CD14-positive monocyte (primary cell): ENCODE measurements around the gene TNNI3K. TPM values are rescaled to one million over a fixed set of nuclear protein-coding genes. Genes with fewer than 3 reads are reported as not detected.

ENCODE experiments used
- DNase-seq, 3 donors: peaks; one replicate each; pipeline ENCODE4 v3.0.0-alpha.2; 2011 to 2022
- H2AFZ ChIP-seq: 2 replicates; pipeline ENCODE4 v1.6.0; 2012; ENCODE audit warnings: mild to moderate bottlenecking, low read depth, low read length, inconsistent platforms; ENCODE audit not compliant: insufficient read depth, poor library complexity, severe bottlenecking
- H3K27ac ChIP-seq, 2 donors: 1 replicate in 1 of 2; 2 replicates in 1 of 2; pipeline ENCODE4 v1.5.1; 2012 to 2013; ENCODE audit warnings: low read length in 2 of 2, control low read depth in 1 of 2, inconsistent platforms in 1 of 2, low read depth in 1 of 2, mild to moderate bottlenecking in 1 of 2
- H3K27me3 ChIP-seq, 2 donors: one replicate each; pipeline versions ENCODE4 v1.6.0 to v1.6.1; 2011 to 2013; ENCODE audit warnings: low read length in 2 of 2; ENCODE audit not compliant: control insufficient read depth in 2 of 2, insufficient read depth in 2 of 2
- H3K36me3 ChIP-seq, 2 donors: replicated peaks in 1 of 2; 1 replicate in 1 of 2; 2 replicates in 1 of 2; pipeline versions ENCODE4 v1.5.1 to v1.6.1; 2012 to 2013; ENCODE audit warnings: low read length in 2 of 2, control low read depth in 1 of 2, inconsistent platforms in 1 of 2, mild to moderate bottlenecking in 1 of 2; ENCODE audit not compliant: insufficient read depth in 2 of 2, control insufficient read depth in 1 of 2
- H3K4me1 ChIP-seq, 2 donors: 1 replicate in 1 of 2; 2 replicates in 1 of 2; pipeline versions ENCODE4 v1.5.1 to v1.6.1; 2012 to 2013; ENCODE audit warnings: low read length in 2 of 2, control low read depth in 1 of 2, inconsistent platforms in 1 of 2, mild to moderate bottlenecking in 1 of 2, moderate library complexity in 1 of 2; ENCODE audit not compliant: insufficient read depth in 2 of 2, control insufficient read depth in 1 of 2
- H3K4me2 ChIP-seq: replicated peaks from 2 replicates; pipeline ENCODE3; 2012; ENCODE audit warnings: low read length, moderate library complexity, mild to moderate bottlenecking; ENCODE audit not compliant: poor library complexity, severe bottlenecking; ENCODE audit errors: extremely low read depth
- H3K4me3 ChIP-seq, 3 experiments: fragments of 200-600 bp in 1 of 3; sonication (generic) in 1 of 3; replicated peaks in 1 of 3; 1 replicate in 2 of 3; 2 replicates in 1 of 3; pipeline ENCODE4 v1.5.1; 2011 to 2013; ENCODE audit warnings: low read length in 3 of 3, mild to moderate bottlenecking in 3 of 3, control low read depth in 2 of 3, low read depth in 2 of 3, inconsistent platforms in 1 of 3, moderate library complexity in 1 of 3
- H3K79me2 ChIP-seq: 2 replicates; pipeline ENCODE4 v1.6.0; 2012; ENCODE audit warnings: mild to moderate bottlenecking, control low read depth, inconsistent platforms, low read length, moderate library complexity; ENCODE audit not compliant: insufficient read depth
- H3K9ac ChIP-seq: 2 replicates; pipeline ENCODE4 v1.6.0; 2017; ENCODE audit warnings: low read length, mild to moderate bottlenecking; ENCODE audit not compliant: insufficient read depth, poor library complexity, severe bottlenecking
- H3K9me3 ChIP-seq, 2 donors: replicated peaks in 1 of 2; 1 replicate in 1 of 2; 2 replicates in 1 of 2; pipeline versions ENCODE4 v1.5.1 to v1.6.1; 2012 to 2013; ENCODE audit warnings: low read length in 2 of 2, control low read depth in 1 of 2; ENCODE audit not compliant: control insufficient read depth in 1 of 2, insufficient read depth in 1 of 2
- H4K20me1 ChIP-seq: 2 replicates; pipeline ENCODE4 v1.6.0; 2012; ENCODE audit warnings: mild to moderate bottlenecking, low read length, control low read depth, moderate library complexity; ENCODE audit not compliant: insufficient read depth
- H3K27ac Mint-ChIP-seq, 7 donors: one replicate each; pipeline ENCODE4 v1.8.0; 2020; ENCODE audit warnings: mild to moderate bottlenecking in 7 of 7, mixed read lengths in 7 of 7, moderate library complexity in 6 of 7, inconsistent platforms in 2 of 7
- H3K27me3 Mint-ChIP-seq, 3 donors: one replicate each; pipeline ENCODE4 v1.8.0; 2021 to 2022; ENCODE audit warnings: low read depth in 3 of 3, mild to moderate bottlenecking in 3 of 3, mixed read lengths in 3 of 3, moderate library complexity in 3 of 3, inconsistent platforms in 1 of 3
- H3K36me3 Mint-ChIP-seq, 2 donors: one replicate each; pipeline ENCODE4 v1.8.0; 2020; ENCODE audit warnings: mixed read lengths in 2 of 2, inconsistent platforms in 1 of 2, mild to moderate bottlenecking in 1 of 2
- H3K4me1 Mint-ChIP-seq: one replicate; pipeline ENCODE4 v1.8.0; 2020; ENCODE audit warnings: mild to moderate bottlenecking, mixed read lengths
- H3K4me3 Mint-ChIP-seq, 2 donors: one replicate each; pipeline ENCODE4 v1.8.0; 2020; ENCODE audit warnings: mild to moderate bottlenecking in 2 of 2, mixed read lengths in 2 of 2, moderate library complexity in 1 of 2
- H3K9me3 Mint-ChIP-seq, 7 donors: one replicate each; pipeline ENCODE4 v1.8.0; 2020 to 2022; ENCODE audit warnings: mixed read lengths in 7 of 7, mild to moderate bottlenecking in 6 of 7, moderate library complexity in 6 of 7, inconsistent platforms in 2 of 7
- CTCF ChIP-seq: fragments of 200-600 bp; IDR thresholded peaks from one replicate; pipeline ENCODE4 v1.8.0; 2022; ENCODE audit warnings: antibody characterized with exemption, mild to moderate bottlenecking
- WGBS: methylation state at CpG from one replicate; pipeline ENCODE4 v1.1.5; 2013; ENCODE audit warnings: missing lambda C conversion rate; ENCODE audit not compliant: insufficient coverage; 5-methylcytosine and 5-hydroxymethylcytosine counted together
- intact Hi-C, 2 donors: fragments of 100-400 bp; cut with micrococcal nuclease; formaldehyde crosslinking; loops; one replicate each; pipeline versions ENCODE4 v1.15.0 to v1.15.1; 2023
- polyA plus RNA-seq, 3 donors: library from polyadenylated mRNA; depleted of rRNA in 1 of 3; unstranded in 2 of 3; stranded (reverse) in 1 of 3; fragments of 300-500 nt in 2 of 3; fragments of >200 nt in 1 of 3; fragmentation: Illumina TruSeq in 2 of 3; gene quantifications; 1 replicate in 2 of 3; 2 replicates in 1 of 3; pipeline ENCODE4 v1.2.3, GENCODE V29; 2012 to 2021

The TNNI3K gene
- polyA plus RNA-seq, 3 donors, result 0.51 TPM; not detected in 2

GRCh38 chr1:74356493-74356892 is 121.3 kb downstream of the TNNI3K start:
- peaks cover 6 to 17% (median 9%) of the 10 kb centered on the region in 7 donors for H3K9me3 Mint-ChIP-seq
- H3K36me3 Mint-ChIP-seq, result no peaks in the 10 kb centered on the region
- H3K4me2 ChIP-seq, result no peak overlapping the region
- intact Hi-C loops, result no loop called here
- H3K27ac Mint-ChIP-seq, result no peak overlapping the region
- no peak overlapping the region for H3K27ac ChIP-seq
- DNase-seq, result no peak
- H3K36me3 ChIP-seq, result no peaks in the 10 kb centered on the region
- no peak overlapping the region for H2AFZ ChIP-seq
- no peaks in the 10 kb centered on the region for H4K20me1 ChIP-seq
- H3K27me3 ChIP-seq, result no peaks in the 10 kb centered on the region
- no peaks in the 10 kb centered on the region for H3K4me1 ChIP-seq
- H3K79me2 ChIP-seq, result no peaks in the 10 kb centered on the region
- H3K27me3 Mint-ChIP-seq, result peaks cover 0 to 1% (median 0%) of the 10 kb centered on the region in 3 donors
- H3K4me3 ChIP-seq, result no peak overlapping the region
- no peak overlapping the region for H3K4me3 Mint-ChIP-seq
- H3K9me3 ChIP-seq, result peaks cover 0 to 5% of the 10 kb centered on the region in 2 donors
- no peak for TF ChIP-seq CTCF
- H3K4me1 Mint-ChIP-seq, result no peaks in the 10 kb centered on the region
- no peak overlapping the region for H3K9ac ChIP-seq
- 100% methylated on average over 1 of the region's 1 CpG for WGBS

- H3K27me3 ChIP-seq, result no peaks in the 10 kb centered on the region
- no peaks in the 10 kb centered on the region for H3K4me1 ChIP-seq
- no peak overlapping the region for H3K27ac ChIP-seq
- no peaks in the 10 kb centered on the region for H3K36me3 Mint-ChIP-seq
- H3K9me3 ChIP-seq, result peaks cover 0 to 5% of the 10 kb centered on the region in 2 donors
- H4K20me1 ChIP-seq, result no peaks in the 10 kb centered on the region
- no CpG with 5 or more reads among the region's 3 CpGs for WGBS
- H3K4me1 Mint-ChIP-seq, result no peaks in the 10 kb centered on the region
- DNase-seq, result no peak
- no peak overlapping the region for H3K4me3 Mint-ChIP-seq
- H3K27ac Mint-ChIP-seq, result no peak overlapping the region
- no peak overlapping the region for H3K4me3 ChIP-seq
- no peak overlapping the region for H3K4me2 ChIP-seq
- peaks cover 5 to 17% (median 6%) of the 10 kb centered on the region in 7 donors for H3K9me3 Mint-ChIP-seq
- intact Hi-C loops, result no loop called here
- no peaks in the 10 kb centered on the region for H3K79me2 ChIP-seq
- no peaks in the 10 kb centered on the region for H3K27me3 Mint-ChIP-seq
- no peak overlapping the region for H3K9ac ChIP-seq
- TF ChIP-seq CTCF, result no peak
- no peak overlapping the region for H2AFZ ChIP-seq
- H3K36me3 ChIP-seq, result no peaks in the 10 kb centered on the region
These were observed 122.0 kb downstream of the TNNI3K start for GRCh38 chr1:74357150-74357549.
